Epidermal melanocyte (primary cell): ENCODE measurements around the gene MYO1E.

Experiments used
- DNase-seq: peaks from one replicate; pipeline ENCODE4 v3.0.0; 2011; ENCODE audit warnings: low spot score; ENCODE audit not compliant: insufficient read length

The MYO1E gene

DNA sequence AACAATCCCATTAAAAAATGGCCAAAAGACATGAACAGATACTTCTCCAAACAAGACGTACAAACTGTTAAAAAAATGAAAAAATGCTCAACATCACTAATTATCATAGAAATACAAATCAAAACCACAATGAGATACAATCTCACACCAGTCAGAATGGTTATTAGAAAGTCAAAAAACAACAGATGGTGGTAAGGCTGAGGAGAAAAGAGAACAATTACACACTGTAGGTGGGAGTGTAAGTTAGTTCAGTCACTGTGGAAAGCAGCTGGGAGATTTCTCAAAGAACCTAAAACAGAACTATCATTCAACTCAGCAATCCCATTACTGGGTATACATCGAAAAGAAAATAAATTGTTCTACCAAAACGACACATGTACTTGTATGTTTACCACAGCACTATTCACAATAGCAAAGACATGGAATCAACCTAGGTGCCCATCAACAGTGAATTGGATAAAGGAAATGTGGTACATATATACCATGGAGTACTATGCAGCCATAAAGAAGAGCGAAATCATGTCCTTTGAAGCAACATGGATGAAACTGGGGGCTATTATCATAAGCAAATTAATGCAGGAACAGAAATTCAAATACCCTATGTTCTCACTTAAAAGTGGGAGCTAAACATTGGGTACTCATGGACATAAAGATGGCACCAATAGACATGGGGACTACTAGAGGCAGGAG is 51.5 kb downstream of the MYO1E start:
- no peak for DNase-seq

DNA sequence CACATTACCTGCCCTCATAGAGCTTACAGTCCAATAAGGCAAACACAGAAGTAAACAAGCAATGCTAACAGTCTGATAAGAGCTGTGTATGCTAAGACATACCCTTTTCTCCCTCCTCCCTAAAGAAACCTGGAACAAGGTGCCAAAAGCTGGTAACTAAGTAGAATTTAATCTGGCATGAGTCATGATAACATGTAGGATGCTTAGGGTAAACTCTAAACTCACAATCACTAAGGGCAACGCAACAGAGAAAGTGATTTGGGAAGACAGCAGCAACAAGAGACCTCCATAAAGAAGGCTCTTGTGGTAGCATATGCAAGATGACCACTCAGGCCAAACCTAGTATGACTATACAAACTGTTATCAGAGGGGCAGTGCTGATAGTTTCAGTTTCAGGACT is 55.5 kb downstream of the MYO1E start:
- no peak for DNase-seq

DNA sequence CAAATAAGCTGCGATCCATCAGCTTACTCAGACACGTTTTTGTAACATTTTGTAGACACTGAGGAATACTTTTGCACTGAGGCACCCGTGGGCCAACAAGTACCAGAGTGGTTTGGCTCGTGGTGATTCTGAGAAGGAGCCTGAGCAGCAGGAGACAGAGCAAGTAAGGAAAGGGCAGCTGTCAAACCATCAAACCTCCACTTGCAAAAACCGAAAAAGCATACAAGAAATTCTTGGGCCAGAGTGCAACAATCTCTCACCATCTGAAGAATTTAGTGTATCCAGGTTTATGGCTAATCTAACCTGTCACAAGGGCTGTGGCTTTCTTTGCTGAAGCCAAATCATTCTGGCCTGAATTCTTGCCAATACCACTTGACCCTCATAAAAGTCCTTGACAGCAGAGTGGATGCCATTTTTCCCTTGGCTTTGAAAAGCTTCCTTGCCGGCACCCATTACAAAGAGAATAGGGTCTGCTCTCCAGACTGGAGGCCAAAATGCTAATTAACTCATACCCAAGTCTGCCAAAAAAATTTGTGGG is 56.7 kb downstream of the MYO1E start:
- DNase-seq: no peak

DNA sequence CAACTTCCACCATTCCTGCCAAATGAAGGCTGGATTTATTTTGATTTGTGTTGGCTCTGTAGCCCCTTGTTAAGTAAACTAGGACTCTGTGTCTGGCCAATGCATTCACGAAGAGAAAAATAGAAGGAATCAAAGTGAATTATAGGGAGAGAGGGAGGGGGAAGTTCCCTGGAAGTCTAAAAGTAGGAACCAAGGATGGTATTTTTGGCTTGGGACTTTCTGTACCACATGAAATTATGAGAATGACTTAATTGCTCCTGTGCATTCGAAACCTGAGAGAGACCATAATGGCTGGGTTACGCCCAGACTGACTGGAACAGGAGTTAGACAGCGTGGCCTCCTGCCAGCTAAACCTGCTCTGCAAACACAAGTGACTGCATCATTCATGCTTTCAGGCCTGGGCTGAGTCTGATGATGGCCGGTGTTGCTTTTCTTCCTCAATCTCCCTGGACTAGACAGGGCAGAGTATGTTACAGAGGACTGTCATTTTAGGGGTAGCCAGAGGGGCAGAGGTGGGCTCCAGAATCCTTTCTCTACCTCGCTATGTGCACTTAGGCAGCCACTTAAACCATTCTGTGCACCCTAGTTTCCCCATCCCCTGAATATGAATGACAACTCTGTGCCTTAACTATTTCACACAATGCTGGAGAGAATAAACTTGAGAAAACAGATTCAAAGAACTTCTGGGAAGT is 58.9 kb downstream of the MYO1E start:
- no peak for DNase-seq

DNA sequence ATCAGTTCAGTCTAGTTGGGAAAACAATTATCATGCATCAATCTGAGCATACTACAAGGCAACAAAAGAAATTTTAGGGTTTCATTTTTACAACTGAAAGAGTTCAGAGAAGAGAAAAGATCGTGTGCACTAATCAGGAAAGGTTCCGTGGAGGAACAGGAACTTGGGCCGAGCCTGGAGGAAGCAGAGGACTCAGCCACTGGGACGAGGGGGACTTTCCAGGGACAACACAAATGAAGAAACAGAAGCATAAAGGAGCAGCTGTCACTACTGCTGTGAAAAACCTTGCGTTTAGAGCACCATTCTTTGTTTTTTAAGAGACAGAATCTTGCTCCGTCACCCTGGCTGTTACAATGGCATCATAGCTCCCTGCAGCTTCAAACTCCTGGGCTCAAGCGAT is 60.5 kb downstream of the MYO1E start:
- no peak for DNase-seq

DNA sequence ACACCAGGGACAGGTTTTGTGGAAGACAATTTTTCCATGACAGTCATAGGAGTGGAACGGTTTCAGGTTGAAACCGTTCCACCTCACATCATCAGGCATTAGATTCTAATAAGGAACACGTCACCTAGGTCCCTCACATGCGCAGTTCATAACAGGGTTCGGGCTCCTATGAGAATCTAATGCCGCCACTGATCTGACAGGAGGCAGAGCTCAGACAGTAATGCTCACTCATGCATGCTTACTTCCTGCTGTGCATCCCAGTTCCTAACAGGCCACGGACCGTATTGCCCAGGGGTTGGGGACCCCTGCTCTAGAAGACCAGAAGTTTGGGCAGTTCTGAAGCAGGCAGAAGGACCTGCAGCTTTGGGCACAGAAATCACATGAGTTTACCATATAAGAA is 61.5 kb downstream of the MYO1E start:
- no peak for DNase-seq

DNA sequence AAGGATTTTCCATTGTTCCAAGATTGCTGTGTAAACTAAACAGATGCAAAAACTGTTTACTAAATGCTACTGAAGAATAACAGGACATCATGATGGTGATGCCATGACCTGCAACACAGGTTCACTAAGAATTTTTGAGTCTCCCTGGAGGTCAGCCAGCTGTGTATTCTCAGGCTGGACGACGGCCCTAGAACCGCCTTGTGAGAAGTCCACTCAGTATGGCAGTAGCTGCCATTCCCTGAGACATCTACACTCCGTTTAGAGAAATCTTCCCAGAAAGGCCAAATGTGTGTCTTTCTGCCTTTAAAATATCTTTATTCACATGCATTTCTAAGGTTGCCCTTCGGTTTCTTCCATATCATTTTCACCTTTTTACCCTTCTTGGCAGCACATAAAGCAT is 63.3 kb downstream of the MYO1E start:
- DNase-seq: no peak

DNA sequence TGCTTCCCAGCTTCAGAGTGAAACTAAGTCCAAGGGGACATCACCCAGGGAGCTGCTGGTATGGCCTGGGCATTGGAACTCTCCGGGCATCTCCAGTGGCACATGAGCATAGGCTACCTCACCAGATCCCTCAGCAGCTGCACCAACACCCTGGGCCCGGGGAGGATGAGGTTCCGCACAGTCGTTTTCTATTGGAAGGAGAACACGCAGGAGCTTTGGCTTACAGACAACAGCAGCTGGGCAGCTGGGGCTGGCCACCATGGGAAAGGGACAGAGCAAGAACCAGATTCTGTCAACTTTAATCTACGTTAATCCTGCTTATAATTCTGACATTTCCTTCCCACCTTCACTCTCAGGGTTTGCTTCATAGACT is 65.5 kb downstream of the MYO1E start:
- DNase-seq: no peak

DNA sequence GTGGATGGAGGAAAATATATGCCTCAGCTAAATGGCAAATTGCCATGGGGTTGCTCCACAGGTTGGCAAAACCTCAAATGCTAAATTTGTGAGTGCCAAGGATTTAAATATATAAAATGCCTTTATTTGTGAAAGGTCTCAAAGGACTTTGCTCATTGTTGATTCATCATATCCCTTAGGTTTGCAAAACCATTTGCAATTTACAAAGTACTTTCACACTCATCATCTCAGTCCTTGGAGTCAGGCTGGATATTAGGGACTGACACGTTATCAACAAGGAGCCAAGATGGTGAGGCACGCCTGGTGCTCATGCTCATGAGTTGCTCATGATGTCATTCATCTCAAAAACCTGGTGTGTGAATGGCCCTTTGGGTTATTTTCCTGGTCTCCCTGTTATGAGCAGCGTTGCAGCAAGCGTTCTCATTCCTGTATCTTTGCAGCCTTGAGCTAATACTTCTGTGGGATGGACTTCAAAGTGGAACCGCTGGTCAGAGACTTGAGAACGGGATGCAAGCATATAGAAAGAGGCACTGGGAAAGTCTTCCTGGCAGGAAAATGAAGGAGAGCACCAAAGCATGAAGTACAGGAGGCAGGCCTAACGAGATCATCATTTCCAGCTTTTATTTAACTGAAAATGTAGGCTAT is 66.0 kb downstream of the MYO1E start:
- DNase-seq: no peak

DNA sequence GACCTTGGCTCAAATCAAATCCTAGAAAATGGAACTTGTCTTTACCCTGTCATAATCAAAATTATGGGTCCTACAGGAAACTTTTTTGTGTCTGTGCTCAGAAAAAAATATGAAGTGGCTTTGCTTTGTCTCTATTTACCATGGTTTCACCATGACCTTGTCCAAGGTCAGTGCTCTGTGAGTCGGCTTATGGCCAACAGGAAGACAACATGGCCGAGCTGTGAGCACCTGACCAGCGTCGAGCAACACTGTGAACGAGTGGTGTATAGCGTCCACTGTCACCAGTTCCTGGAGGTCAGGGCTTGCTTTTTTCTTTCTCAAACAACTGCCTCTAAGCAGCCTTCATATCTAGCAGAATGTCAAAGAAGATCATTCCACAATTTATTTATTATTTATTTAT is 67.9 kb downstream of the MYO1E start:
- DNase-seq: no peak

DNA sequence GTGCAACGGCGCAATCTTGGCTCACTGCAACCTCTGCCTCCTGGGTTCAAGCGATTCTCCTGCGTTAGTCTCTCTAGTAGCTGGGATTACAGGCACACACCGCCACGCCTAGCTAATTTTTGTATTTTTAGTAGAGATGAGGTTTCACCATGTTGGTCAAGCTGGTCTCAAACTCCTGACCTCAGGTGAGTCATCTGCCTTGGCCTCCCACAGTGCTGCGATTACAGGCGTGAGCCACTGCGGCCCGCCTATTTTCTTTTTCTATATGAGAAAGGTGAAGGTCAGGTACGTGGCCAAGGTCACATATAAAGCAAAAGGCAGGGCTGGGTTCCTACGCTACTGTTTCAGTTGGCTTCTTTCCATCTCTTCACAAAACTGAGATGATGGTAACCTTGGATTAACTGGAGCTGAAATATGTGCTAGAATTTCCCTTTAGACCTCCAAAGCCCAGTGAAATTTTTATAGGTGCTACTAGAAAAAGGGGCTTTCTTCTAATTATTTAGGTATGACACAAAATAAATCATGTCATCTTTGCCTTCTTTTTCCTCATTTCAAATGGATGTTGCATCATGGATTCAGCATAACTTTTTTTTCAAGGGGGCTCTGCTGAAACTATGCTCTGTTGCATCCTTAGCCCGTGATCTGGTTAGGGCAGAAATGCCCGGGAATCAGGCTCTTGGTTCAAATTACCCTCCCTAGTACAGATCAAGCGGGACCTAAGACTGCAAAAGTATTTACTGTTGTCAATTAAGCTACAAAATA is 68.5 kb downstream of the MYO1E start:
- DNase-seq: no peak

DNA sequence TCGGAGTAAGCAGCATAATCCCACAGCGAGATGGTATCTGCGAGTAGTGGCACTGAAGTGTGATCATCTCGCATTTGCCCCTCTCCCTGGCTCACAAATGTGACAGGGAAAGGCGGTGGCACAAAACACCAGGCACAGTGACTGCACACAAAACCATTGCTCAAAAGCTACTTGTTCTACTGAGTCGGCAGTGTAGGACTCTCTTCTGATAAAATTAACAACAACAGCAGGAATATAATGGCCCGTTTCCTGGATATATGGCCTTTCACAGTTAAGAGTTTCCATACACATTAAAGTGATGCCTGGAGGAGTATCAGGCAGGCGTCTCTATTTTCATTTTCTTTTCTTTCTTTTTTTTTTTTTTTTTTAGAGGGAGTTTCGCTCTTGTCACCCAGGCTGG is 69.0 kb downstream of the MYO1E start:
- DNase-seq: no peak

DNA sequence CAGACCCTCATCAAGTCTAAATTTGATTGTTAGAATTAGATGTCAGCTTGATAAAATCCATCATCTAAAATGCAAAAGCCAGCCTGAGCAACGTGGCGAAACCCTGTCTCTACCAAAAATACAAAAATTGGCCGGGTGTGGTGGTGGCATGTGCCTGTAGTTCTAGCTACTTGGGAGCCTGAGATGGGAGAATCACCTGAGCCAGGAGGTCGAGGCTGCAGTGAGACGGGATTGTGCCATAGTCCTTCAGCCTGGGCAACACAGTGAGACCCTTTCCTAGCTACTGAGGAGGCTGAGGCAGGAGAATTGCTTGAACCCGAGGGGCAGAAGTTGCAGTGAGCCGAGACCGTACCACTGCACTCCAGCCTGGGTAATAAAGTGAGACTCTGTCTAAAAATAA is 69.5 kb downstream of the MYO1E start:
- no peak for DNase-seq

DNA sequence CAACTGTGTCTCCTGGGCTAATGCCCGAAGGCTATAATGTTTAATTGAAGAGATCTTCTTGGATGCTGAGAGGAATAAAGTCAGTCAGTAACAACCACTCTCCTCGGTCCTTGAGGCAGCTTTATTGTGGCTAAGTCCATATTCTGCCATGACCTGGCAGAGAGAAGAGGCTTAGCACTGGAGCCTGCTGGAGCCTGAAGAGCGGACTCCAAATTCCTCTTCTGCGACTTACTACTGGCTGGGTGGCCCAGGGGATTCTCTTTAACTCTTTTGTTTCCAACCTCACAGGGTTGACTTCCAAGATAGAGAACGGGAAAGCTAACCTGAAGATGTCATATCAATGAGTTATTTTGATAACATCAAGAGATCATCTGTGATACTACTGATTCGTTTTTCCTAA is 71.1 kb downstream of the MYO1E start:
- no peak for DNase-seq

DNA sequence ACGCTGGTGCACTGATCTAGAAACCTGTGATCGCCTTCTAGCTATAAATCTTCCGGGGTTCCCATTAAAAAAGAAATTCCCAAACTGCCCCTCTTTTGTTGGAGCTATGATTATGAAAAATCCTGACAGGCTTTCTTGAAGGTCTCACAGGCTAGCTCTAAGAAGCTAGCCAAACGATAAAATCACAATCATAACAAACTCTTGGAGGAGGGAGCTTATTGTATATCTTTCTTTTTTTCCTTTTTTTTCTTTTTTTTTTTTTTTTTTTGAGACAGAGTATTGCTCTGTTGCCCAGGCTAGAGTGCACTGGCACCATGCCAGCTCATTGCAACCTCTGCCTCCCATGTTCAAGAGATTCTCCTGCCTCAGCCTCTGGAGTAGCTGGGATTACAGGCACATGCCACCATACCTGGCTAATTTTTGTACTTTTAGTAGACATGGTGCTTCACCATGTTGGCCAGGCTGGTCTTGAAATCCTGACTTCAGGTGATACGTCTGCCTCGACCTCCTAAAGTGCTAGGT is 72.0 kb downstream of the MYO1E start:
- no peak for DNase-seq

DNA sequence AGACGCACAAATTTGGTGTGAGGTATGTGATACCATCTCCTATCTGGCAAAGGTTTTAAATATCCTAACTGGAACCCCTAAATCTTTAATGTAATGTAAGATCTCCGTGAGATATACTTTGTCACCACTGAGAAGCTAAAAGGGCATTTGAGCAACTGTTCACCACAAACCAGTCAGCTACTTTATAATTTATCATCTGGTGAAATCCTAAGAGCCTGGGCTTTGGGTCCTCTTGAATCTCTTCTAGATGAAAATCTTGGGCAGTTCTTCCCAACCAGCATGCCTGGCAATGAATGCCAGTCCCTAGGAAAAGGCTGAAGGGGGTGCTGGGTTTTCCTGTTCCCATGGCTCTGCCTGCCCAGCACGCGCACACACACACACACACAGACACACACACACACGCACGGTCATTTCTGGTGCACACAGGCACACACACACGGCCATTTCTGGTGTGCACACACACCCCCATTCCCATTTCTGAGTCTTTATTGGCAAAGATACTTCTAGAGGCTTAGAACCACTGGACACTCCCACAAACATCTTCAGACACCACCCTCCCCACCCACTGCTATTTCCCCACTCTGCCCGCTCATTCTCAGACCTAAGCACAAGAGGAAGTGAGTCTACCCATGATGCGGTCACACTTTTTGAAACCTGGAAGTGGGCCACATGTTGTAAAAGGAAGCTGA is 72.6 kb downstream of the MYO1E start:
- peak; percentile 74 for DNase-seq

DNA sequence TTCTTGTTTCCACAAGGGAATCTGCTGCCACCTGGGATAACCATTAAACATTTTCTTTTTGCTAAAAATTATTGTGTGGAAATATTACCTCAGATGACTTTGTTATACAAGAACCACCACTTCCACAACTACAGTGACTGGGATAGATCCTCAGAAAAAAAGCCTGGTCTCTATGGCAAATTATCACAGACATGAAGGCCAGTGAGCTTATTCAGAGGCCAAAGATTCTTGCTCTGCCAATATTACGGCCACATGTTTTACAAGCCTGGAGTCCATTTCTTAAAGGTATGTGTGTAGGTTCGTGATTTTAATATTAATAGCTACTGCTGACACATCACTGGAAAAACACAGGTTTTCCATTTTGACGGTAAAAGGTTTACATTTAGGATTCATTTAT is 73.8 kb downstream of the MYO1E start:
- no peak for DNase-seq

DNA sequence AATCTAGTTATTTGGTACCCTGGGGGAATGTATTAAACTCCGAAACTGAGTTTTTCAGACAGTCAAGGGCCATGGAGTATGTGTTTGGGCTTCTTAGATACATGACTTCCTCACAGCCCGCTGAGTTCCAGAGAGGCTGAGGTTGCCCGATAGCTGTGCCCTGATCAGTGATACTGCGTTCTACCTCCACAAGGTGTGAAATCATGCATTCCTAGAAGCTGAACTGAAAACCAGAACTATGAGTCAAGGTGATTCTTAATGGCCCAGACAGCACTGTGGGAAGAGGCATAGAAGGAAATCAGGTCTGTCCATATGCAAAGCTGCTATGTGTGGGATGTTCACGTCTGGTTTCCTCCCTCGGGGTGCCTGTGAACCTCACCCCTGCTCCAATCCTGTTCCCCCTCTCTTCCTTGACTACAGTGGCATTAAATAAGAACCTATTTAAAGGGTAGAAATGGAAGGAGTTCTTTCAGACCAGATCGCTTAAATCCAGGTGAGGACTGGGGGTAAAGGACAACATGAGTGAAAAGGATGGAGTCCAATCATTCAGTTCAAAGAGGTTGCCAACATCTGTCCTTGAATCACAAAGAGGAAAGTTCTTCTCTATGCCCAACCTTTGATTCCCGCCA is 74.3 kb downstream of the MYO1E start:
- no peak for DNase-seq

DNA sequence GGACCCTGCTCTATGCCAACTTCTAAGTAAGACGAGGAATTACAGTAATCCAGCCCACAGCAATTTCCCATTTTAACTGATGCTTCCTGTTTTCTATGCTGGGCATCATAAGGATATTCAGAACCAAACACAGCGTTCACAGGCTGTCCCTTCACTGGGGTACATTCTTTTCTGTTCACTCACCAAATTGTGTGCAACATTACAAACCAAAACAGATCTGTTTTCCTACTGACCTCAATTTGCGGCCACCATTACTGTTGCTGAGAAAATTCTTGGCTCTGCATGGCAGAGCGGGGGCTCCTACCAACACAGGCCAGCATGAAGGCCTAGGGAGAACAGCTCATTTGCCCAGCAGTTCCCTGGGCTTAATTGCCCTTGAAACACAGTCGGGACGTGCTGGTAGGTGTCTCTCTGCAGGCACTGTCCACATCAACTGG is 76.5 kb downstream of the MYO1E start:
- DNase-seq: no peak

DNA sequence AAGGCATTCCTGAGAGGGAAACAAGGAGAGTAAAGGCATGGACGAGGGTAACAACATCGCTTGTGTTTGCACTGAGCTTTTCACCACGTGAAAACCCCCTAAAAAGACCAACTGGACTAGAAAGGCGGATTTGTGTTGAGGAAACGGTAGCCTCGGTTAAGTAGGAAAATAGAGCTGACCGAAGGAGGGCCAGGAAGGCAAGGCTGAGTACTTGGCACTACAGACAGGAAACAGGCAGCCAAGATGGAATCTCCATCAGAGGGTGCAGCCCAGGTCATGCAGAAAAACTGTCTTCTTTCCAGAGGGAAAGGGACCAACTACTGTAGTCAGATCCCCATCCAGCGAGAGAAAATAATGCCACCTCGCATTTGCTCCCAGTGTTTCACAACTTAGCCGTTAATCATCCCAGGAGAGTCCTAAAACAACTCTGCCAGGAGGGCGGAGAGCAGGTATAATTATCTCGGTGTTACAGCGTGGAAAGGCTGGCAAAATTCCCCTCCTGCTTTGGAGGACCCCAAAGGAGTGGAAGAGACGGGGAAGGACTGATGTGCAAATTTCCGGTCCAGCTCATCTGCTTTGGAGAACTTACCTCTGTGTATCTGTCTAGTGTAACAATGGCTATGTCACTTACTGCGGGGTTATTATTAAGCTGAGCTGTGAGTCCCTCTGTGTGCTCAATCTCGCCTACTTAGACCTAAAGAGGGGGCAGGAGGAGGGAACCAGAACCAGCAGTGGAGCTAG is 77.2 kb downstream of the MYO1E start:
- no peak for DNase-seq
